Stromal cell of bone marrow (primary cell): ENCODE results near the gene NPM1.

Experiments used
- DNase-seq: peaks from one replicate; pipeline ENCODE4 v3.0.0-alpha.2; 2012; ENCODE audit warnings: low read depth

NPM1 gene

DNA sequence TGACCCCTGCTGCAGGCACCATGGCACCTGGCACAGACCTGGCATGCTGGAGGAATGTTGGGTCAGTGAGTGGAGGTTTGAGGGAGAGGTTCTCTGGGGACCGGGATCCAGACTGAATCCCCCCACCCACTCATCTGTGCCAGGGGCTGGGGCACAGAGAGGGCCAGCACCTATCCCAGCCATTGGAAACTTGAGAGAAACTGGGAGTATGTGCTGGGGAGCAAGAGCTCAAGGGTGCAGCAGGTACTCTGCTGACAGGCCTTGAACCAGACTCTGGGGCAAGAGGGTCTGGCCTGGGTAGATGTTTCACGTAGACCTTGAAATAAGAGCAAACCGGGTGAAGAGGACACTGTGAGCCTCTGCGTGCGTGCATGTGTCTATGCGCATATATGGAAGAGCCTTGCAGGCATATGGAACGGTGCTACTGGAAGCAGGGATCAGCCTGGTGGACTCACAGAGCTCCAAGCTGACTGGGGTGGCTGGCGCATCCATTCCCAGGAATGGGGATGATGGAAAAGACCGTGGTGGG lies 40.6 kb downstream of the NPM1 start:
- no peak for DNase-seq

DNA sequence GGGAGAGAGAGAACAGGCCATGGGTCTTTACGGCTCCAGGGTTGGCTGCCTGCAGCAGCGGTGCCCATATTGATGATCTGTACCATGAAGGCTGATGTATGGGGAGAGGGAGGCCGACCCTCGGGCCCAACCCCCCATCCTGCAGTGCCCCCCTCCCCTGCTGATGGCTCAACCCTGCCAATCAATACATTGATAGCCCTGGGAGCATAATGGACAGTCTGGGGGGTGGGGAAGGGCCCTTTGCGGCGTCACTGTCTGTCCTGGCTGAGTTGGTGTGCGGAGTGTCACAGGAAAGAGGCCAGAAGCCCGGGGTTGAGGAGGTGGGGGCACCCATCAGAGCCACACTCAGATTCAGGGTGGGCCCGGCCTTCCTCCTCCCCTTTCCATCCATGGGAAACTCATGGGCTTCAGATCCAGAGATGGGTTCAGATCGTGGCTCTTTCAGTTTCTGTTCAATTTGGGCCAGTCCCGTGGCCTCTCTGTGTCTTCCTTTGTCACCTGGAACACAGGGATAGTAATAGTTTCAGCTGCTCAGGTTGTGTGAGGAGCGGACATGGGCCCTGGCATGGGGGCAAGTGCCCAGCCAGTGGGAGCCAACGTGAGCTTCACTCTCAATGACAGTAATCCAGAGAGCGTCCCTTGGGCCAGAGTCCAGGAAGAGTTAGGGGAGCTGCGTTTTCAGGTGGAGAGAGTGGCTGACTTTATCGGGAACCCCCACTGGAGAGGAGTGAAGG lies 41.3 kb downstream of the NPM1 start:
- no peak for DNase-seq

DNA sequence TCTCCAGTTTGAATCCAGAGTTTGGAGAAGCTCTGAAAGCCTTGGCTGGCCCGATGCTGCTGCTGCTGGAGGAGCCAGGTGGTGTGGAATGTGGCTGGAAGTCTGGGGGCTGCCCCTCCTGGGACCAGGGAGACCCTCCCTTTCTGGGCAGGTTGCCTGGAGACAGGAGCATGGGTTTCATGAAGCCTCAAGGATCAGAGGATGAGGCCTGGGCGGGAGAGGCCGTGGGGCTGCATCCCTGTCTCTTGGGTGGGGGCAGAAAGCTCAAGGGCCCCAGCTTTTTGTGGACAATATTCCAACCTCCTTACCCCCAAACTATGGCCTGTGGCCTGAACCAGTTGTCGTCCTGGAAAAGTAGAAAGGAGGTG lies 41.9 kb downstream of the NPM1 start:
- DNase-seq, result no peak

DNA sequence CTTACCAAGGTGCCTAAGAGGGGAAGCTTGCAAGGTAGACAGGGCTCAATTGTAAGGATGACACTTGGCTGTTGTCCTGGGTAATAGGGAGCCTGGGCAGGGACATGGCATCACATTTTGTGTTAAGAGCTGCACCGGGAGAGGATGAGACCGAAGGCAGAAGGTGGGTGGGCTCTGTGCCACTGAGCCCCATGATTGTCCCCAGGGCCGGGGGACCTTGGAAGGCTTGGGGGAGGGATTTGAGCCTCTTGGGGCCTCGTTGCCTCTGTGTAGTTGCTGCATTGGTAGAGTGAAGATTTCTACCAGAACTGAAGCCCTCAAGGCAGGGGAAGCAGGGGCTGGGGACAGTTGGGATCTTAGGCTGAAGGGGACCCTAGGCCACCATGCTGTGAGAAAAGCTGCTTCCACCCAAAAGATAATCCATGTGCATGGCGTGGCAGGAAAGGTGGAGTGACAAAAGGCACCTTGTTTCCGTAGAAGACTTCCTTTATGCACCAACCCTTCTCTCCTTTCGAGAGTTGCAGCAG lies 43.7 kb downstream of the NPM1 start:
- no peak for DNase-seq

DNA sequence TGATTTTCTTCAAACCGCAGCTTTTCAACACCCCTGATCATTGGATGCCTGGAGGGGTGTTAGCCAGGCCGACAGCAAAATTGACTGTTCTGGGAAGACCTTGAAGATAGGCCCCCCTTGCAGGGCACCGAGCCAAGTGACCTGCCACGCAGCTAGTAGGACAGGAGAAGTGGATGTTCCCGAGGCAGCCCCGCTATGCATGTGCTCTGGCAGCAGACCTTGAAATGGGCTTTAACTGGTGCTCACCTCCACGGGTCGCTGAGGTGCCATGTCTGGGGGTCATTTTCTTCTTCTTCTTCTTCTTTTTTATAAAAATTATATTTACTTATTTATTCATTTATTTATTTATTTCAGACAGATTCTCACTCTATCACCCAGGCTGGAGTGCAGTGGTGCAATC lies 44.4 kb downstream of the NPM1 start:
- no peak for DNase-seq

DNA sequence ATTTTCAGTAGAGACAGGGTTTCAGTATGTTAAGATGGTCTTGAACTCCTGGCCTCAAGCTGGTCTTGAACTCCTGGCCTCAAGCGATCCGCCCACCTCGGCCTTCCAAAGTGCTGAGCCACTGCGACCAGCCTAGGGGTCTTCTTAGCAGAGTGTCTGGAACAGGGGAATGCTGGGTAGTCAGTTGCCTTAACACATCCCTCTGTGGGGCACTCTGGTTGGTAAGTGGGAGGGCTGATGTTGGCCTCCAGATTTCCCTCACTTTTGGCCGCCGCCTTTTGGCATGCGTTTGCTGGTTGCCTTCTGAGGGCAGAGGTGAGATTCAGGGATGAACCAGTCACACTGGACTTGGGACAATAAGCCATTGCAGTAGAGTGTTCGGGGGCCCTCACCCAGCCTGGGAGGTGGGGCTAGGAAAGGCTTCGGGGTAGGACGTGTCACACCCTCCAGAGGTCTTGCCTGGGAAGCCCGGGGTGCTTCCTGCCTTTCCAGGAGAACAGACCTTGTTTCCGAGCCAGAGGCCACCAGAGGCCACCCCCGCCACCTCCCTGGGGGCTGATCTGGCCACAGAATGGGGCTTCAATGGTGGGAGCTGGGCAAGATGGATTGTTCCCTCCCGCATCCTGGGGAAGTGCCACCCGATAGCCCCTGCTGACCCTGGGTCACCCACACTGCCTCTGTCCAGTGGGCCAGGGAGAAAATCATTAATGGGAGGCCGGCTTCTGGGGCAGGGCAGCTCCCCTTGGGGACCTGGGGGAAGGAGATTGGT lies 45.1 kb downstream of the NPM1 start:
- no peak for DNase-seq

DNA sequence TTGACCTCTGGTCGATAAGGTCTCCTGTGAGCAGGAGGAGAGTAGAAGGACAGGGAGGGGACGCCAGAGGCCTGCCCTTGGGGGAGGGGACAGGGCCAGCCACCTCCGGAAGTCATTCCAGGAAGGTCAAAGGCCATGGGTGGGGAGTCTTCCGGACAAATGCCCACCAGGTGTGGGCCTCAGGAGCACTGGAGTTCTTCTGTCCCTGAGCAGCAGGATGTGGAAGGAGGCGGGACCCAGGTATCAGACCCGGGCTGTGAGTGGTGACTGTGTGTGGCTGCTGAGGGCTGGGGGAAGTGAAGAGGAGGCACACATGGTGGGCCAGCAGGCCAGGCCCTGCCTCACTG lies 45.7 kb downstream of the NPM1 start:
- DNase-seq, result no peak

DNA sequence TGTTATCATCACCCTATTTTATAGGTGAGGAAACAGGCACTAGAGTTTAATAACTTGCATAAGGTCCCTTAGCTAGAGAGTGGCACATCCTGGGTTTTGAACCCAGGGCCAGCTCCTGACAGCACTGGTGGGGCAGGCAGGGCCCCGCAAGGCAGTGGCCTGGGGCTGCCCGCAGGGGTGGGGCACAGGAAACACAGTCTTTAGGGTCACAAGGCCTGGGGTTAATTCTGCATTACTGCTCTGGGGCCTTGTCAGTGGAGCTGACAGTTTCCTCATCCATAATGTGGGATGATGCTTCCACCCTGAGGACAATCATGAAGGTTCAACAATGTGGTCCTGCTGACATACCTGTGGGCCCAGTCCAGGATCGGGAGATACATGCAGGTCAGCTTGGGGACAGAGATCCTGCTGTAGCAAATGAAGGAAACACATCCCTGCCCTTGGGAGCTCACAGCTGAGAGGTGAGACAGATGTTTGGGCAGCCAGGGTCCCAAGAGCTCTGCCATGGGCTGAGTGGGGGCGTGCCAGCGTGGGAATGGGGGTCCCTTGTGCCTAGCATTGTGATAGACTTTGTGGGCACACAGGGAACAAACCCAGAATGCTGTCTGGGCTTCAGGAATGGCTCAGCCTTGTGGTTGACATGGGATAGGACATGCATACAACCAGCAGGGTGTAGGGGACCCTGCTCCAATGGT lies 46.5 kb downstream of the NPM1 start:
- no peak for DNase-seq

DNA sequence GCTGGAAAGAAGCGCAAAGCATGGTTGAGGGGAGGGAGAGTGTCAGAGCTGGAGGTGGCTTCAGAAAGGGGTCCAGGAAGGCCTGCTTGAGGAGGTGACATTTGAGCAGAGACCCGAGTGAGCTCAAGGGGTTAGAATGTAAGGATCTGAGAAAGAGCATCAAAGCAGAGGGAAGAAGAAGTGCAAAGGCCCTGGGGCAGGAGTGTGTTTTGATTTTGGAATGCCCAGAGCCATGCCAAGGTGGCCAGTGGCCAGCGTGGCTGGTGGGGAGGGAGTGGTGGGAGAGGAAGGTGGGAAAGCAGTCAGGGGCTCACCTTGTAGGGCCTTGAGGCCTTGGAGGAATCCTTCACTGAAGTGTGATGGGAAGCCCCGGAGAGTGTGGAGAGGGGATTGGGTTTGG lies 47.2 kb downstream of the NPM1 start:
- DNase-seq, result no peak

DNA sequence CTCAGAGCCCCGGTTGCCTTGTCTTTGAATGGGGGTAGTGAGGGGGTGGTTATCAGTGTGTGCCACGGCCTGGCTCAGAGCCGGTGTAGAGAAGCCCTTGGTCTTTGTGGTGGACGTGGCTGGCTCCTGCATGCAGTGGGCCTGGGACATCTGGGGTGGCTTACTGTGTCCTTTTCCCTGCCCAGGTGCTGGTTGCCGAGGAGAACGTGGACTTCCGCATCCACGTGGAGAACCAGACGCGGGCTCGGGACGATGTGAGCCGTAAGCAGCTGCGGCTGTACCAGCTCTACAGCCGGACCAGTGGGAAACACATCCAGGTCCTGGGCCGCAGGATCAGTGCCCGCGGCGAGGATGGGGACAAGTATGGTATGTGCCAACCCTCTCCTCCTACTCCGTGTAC lies 48.3 kb downstream of the NPM1 start:
- no peak for DNase-seq

DNA sequence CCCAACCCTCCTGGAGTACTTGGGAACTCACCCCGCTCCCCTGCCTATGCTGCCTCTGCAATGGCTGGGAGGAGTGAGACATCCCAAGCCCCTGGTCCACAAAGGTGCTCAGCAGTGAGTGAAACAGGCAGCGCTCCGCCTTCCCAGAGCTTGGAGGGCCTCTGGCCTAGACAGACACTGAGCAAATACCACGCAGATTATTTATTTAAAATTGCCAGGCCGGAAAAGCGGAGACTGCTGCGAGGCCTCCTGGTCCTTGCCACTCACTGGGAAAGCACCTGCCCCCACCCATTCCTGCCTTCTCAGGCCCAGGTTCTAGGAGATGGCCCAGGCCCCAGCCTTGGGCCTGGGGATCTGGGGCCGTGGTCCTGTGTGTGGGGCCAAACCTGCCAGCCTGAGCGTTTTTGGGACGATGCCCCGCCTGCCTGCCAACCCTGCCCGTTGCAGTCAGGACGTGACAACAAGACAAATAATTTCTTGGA lies 49.2 kb downstream of the NPM1 start:
- DNase-seq, result no peak

DNA sequence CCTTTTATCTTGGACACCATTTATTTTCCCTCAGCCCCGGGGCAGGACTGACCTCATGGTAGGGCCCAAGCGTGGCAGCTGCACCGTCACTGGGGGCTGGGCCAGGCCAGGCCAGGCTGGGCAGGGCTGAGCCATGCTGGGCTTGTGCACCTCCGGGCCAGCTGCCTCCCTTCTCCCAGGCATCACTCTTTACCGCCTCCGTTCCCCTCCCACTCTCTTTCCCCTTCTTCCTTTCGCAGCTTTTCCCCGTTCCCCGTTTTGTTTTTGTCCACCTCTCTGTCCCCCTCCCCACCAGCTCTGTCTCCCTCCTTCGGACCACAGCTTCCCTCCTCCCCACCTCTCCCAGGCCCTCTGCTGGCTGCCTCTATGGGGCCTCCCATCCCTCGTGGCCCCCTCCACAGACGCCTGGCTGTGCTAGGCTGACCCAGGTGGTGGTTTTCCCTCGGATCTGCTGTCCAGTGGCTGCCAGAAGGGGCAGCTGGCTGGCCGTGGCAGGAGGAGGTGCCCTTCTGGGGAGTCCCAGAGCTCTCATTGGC lies 49.7 kb downstream of the NPM1 start:
- no peak for DNase-seq

DNA sequence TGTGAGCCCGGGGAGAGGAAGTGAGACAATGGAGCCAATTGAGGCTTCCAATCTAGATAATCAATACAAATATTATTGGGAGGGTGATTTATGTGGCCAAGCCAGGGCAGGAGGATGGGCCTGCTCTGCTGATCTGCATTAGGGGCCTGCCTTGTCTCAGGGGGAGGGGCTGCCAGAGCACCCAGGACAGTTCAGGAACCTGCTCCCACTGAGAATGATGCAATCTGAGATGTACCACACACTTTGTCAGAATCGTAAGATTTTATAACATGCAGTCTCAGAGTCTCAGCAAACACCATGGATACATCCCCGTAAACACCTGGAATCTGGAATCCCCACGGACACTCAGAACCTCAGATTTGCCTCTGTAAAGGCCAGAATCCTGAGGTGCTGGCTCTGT lies 51.1 kb downstream of the NPM1 start:
- no peak for DNase-seq

DNA sequence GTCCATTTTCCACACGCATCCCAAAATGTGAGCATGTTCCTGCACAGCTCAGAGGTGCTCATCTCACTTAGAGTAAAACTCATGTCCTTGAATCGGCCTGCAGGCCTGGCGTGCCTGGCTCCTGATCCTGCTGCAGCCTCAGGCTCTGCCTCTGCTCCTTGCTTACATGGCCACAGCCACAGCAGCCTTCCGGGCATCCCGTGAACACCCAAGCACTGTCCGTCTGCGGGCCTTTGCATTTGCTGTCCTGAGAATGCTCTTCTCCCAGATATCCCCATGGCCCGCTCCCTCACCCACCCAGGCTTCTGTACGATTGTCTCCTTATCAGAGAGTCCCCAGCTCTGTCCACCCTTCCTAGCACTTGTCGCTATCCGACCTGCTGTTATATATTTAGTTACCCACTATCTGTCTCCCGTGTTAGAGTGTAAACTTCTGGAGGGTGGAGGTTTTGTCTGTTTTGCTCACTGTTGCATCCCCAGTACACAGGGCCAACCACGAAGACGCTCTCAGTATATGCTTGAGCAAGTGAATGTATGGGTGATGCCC lies 53.7 kb downstream of the NPM1 start:
- DNase-seq, result no peak

DNA sequence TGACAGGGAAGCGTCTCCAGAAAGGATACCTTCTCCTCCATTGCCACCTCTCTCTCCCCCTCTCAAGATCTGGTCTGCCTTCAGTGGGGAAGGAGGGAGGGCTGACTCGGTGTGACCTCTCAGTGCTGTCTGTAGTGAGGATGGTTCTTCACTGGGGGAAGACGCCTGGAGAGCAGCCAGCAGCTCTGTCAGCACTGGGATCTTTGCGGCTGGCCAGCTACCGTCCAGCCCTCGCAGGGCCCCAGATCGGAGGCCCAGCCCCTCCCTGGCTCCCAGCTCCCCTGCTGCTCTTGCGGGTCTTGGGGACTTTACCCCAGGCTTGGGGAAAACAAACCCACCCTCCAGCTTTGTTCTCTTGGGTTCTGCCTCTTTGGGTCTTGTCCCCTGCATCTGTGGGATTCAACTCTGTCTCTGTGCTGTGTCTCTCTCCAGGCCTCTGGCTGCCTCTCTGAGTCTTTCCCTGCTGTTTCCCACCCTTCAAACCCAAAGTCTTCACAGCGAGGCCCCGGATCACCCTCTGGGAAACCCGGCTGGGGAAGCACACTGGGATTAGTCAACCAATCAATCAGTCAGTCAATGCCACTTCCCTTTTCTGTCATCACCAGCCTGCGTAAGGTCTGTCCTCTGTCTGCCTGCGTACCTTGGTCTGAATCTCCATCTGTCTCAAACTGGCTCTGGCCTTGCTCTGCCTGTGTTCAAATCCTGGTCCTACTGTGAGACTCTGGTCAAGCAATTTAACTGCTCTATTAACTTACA lies 54.8 kb downstream of the NPM1 start:
- DNase-seq, result no peak

DNA sequence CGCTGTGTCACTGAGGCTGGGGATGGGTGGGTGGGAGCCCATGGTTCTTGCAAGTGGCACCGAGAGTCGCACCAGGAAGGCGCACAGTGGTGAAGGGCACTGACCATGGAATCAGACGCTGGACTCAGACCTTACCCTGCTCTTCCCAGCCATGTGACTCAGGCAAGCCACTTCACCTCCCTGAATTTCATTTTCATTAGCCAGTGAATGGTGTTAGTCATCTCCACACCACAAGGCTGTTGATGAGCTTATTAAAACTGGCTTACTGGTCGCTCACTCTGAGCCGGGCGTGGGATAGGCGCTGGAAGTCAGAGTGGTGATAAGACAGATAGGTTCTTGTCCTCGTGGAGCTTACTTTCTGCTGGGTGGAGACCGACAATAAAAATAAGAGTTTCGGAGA lies 56.9 kb downstream of the NPM1 start:
- no peak for DNase-seq

DNA sequence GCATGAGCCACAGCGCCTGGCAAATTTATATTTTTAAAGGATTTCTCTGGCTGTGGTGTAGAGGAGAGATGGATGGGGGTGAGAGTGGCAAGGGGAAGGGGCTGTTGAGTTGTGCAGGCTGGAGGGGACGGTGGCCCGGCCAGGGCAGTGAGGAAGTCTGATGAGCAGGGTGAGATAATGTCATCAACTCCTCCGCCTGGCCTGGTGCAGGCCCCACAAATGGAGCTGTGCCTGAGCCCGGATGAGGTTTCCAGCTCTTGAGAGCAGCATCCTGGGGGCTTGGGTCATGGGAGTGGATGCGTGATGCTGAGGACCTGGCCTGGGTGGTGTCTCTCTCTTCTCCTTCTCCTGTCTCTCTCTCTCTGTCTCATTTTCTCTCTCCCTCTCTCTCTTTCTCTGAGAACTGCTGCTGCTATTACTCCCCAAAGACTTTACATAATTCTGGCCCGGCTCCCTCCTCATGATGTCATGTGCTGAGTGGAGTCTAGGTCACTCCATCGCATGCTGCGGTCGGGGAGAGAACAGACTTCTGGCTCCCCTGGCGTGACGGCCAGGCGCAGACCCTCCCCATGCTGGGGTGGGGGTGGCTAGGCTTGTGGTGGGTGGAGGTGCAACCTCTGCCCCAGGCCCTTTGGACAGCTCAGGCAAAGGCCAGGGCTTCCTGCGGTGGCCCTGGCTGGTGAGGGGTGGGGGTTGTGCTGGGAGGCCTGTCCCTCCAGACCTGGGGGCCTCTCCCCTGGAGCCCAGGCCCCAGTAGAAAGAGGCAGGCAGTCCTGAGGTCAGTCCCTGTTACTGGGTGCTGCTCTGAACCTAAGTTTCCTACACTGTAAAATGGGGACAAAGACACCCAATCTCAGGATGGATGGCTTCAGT lies 58.2 kb downstream of the NPM1 start:
- peak; percentile 83 for DNase-seq

DNA sequence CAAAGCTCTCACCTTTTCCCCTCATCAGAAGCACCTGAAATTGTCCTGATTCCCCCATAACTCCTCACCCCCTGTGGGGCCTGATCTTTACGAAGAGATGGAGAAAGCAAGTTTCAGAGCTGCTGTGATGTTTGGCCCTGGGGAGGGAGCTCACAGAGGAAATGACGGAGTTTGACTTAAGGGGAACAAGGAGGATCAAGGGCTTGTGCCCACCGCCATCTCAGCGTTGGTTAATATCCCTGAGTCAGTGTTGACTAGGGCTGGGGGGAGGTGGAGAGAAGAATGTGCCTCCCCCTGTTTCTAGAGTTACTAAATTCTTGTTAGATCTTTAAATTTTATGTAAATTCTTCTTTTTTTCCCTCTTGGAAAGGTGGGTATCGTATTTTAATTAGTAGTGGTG lies 59.6 kb downstream of the NPM1 start:
- no peak for DNase-seq

DNA sequence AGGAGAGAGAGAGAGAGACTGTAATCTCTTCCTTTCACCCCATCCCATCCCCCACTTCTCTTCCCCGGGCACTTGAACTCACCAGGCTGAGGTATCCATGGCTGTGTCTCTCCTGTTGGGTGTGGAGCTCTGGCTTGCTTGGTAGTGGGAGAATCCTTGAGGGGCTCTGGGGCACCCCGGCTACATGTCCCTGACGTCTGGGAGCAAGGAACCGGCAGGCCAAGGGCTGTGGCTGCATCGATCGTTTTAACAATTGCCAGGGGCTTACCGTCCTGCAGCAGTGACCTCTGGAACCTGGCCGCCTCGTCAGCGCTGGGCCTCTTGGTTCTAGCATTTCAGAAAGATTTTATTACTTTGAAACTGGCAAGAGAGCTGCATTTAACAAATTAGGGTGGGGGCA lies 61.8 kb downstream of the NPM1 start:
- DNase-seq, result no peak
